ENCODE data around the gene PDZD2.

GRCh38 chr5:32102254-32102986 is 463.5 kb downstream of the PDZD2 start:
- TF ChIP-seq CTCF (conservative IDR thresholded peaks at IDR 0.05; ENCODE audit: low read length) (no peak), EZH2phosphoT487 (IDR thresholded peaks at IDR 0.05; ENCODE audit: borderline replicate concordance) (no peak)

Data from Loucy (cell line).